Keratinocyte (primary cell): Measurements from ENCODE around the gene CTDSPL.

ENCODE experiments used
- EZH2 ChIP-seq: IDR thresholded peaks from one replicate; pipeline ENCODE4 v1.6.1; 2012; ENCODE audit warnings: inconsistent platforms, mild to moderate bottlenecking, low read length, moderate library complexity
- TF ChIP-seq, protein P1 (sequence below), 3 experiments: IDR thresholded peaks in 1 of 3; conservative IDR thresholded peaks in 1 of 3; optimal IDR thresholded peaks in 1 of 3; 2 replicates in 2 of 3; 3 replicates in 1 of 3; pipeline versions ENCODE3 to v1.5.1; 2011; ENCODE audit warnings: low read length in 3 of 3, mild to moderate bottlenecking in 3 of 3, moderate library complexity in 2 of 3, control low read depth in 1 of 3, inconsistent platforms in 1 of 3; ENCODE audit not compliant: insufficient read depth in 2 of 3; ENCODE audit errors: extremely low read depth in 1 of 3

GRCh38 chr3:37954881-37955280, 93.2 kb downstream of the CTDSPL start:
- TF ChIP-seq, protein P1, sequence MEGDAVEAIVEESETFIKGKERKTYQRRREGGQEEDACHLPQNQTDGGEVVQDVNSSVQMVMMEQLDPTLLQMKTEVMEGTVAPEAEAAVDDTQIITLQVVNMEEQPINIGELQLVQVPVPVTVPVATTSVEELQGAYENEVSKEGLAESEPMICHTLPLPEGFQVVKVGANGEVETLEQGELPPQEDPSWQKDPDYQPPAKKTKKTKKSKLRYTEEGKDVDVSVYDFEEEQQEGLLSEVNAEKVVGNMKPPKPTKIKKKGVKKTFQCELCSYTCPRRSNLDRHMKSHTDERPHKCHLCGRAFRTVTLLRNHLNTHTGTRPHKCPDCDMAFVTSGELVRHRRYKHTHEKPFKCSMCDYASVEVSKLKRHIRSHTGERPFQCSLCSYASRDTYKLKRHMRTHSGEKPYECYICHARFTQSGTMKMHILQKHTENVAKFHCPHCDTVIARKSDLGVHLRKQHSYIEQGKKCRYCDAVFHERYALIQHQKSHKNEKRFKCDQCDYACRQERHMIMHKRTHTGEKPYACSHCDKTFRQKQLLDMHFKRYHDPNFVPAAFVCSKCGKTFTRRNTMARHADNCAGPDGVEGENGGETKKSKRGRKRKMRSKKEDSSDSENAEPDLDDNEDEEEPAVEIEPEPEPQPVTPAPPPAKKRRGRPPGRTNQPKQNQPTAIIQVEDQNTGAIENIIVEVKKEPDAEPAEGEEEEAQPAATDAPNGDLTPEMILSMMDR (optimal IDR thresholded peaks at IDR 0.05 in 1 of 3, IDR thresholded peaks at IDR 0.05 in 1 of 3, conservative IDR thresholded peaks at IDR 0.05 in 1 of 3; ENCODE audit: extremely low read depth in 1 of 3, insufficient read depth in 2 of 3, low read length in 3 of 3) = no peak
- no peak for TF ChIP-seq EZH2
